IMR-90 (cell line): ENCODE data around the gene RASSF6. TPM values are rescaled to one million over a fixed set of nuclear protein-coding genes. Genes with fewer than 3 reads are reported as not detected.

ENCODE experiments used
- ATAC-seq: fragments of 200-7000 bp; cut with Tn5 transposase; 2 replicates; pipeline ENCODE4 v1.9.1; 2020; ENCODE audit warnings: low read depth, mild to moderate bottlenecking, moderate library complexity
- BruUV-seq: library from RNA; stranded (reverse); fragments of 400-500 nt; replicated peaks from 2 replicates; lab custom pipeline; 2021; lab: Mats Ljungman, UMichigan
- CTCF ChIA-PET: fragments of 300-600 bp; formaldehyde crosslinking; extraction: SDS; loops from one replicate; lab custom pipeline; 2021; ENCODE audit warnings: antibody characterized with exemption; lab: Yijun Ruan, JAX
- POLR2A ChIA-PET: fragments of 300-600 bp; sonication (Branson Sonifier 250); formaldehyde crosslinking; loops from one replicate; lab custom pipeline; 2022; ENCODE audit warnings: antibody characterized with exemption; ENCODE audit not compliant: unreplicated experiment; lab: Charles Lee
- DNase-seq: peaks from one replicate; pipeline ENCODE4 v3.0.0; 2013
- H2AFZ ChIP-seq: replicated peaks from 2 replicates; pipeline ENCODE3; 2013; ENCODE audit warnings: low read length, mild to moderate bottlenecking; ENCODE audit not compliant: poor library complexity
- H2AK5ac ChIP-seq: 2 replicates; pipeline ENCODE4 v1.6.1; 2013; ENCODE audit warnings: low read depth, low read length, inconsistent platforms
- H2AK9ac ChIP-seq: replicated peaks from 2 replicates; pipeline ENCODE3; 2013; ENCODE audit warnings: mild to moderate bottlenecking, low read depth, low read length, moderate library complexity; ENCODE audit not compliant: poor library complexity
- H2BK120ac ChIP-seq: 2 replicates; pipeline ENCODE4 v1.6.1; 2013; ENCODE audit warnings: low read depth, low read length, inconsistent platforms
- H2BK15ac ChIP-seq: 3 replicates; pipeline ENCODE4 v1.6.1; 2013; ENCODE audit warnings: low read depth, low read length, inconsistent platforms
- H2BK20ac ChIP-seq: 2 replicates; pipeline ENCODE4 v1.6.1; 2013; ENCODE audit warnings: low read depth, mild to moderate bottlenecking, inconsistent platforms, low read length, moderate library complexity
- H2BK5ac ChIP-seq: 2 replicates; pipeline ENCODE4 v1.6.1; 2013; ENCODE audit warnings: mild to moderate bottlenecking, low read depth, low read length, inconsistent platforms; ENCODE audit not compliant: poor library complexity, severe bottlenecking
- H3K14ac ChIP-seq: replicated peaks from 2 replicates; pipeline ENCODE4 v1.6.1; 2013; ENCODE audit warnings: low read depth, low read length, inconsistent platforms
- H3K18ac ChIP-seq: 2 replicates; pipeline ENCODE4 v1.6.1; 2013; ENCODE audit warnings: low read depth, low read length, control low read depth
- H3K23ac ChIP-seq: 2 replicates; pipeline ENCODE4 v1.6.1; 2013; ENCODE audit warnings: low read depth, low read length, inconsistent platforms
- H3K27ac ChIP-seq: 2 replicates; pipeline ENCODE4 v1.5.1; 2013; ENCODE audit warnings: mild to moderate bottlenecking, control low read depth, low read length; ENCODE audit not compliant: insufficient read depth
- H3K27me3 ChIP-seq: 2 replicates; pipeline ENCODE4 v1.6.1; 2013; ENCODE audit warnings: low read length; ENCODE audit not compliant: control insufficient read depth, insufficient read depth
- H3K36me3 ChIP-seq: 2 replicates; pipeline ENCODE4 v1.6.1; 2013; ENCODE audit warnings: low read length, mixed read lengths; ENCODE audit not compliant: control insufficient read depth, insufficient read depth
- H3K4ac ChIP-seq: 2 replicates; pipeline ENCODE4 v1.6.1; 2013; ENCODE audit warnings: low read depth, low read length, inconsistent platforms
- H3K4me1 ChIP-seq: 2 replicates; pipeline ENCODE4 v1.6.1; 2013; ENCODE audit warnings: low read length, mixed read lengths; ENCODE audit not compliant: control insufficient read depth, insufficient read depth
- H3K4me2 ChIP-seq: 2 replicates; pipeline ENCODE4 v1.6.1; 2013; ENCODE audit warnings: low read depth, mild to moderate bottlenecking, control low read depth, low read length, moderate library complexity
- H3K4me3 ChIP-seq: 2 replicates; pipeline ENCODE4 v1.5.1; 2013; ENCODE audit warnings: low read depth, mild to moderate bottlenecking, control low read depth, low read length, moderate library complexity; ENCODE audit not compliant: insufficient read depth
- H3K56ac ChIP-seq: 2 replicates; pipeline ENCODE4 v1.6.1; 2013; ENCODE audit warnings: low read length, inconsistent platforms; ENCODE audit not compliant: insufficient read depth; ENCODE audit errors: extremely low read depth
- H3K79me1 ChIP-seq, 2 experiments: 2 replicates each; pipeline ENCODE4 v1.6.1; 2013; ENCODE audit warnings: low read length in 2 of 2, inconsistent platforms in 1 of 2, low read depth in 1 of 2
- H3K9ac ChIP-seq: 2 replicates; pipeline ENCODE4 v1.6.1; 2013; ENCODE audit warnings: low read depth, low read length, control low read depth
- H3K9me1 ChIP-seq: 2 replicates; pipeline ENCODE4 v1.6.1; 2013; ENCODE audit warnings: low read length, inconsistent platforms; ENCODE audit not compliant: insufficient read depth
- H3K9me3 ChIP-seq: 2 replicates; pipeline ENCODE4 v1.6.1; 2013; ENCODE audit warnings: low read length; ENCODE audit not compliant: control insufficient read depth, insufficient read depth
- H4K20me1 ChIP-seq: 2 replicates; pipeline ENCODE4 v1.6.1; 2013; ENCODE audit warnings: low read length, inconsistent platforms; ENCODE audit not compliant: insufficient read depth
- H4K5ac ChIP-seq: 2 replicates; pipeline ENCODE4 v1.6.1; 2013; ENCODE audit warnings: mild to moderate bottlenecking, low read depth, low read length, control low read depth
- H4K8ac ChIP-seq, 2 experiments: 2 replicates each; pipeline ENCODE4 v1.6.1; 2013; ENCODE audit warnings: low read depth in 2 of 2, low read length in 2 of 2, control low read depth in 1 of 2, inconsistent platforms in 1 of 2
- H4K91ac ChIP-seq: 2 replicates; pipeline ENCODE4 v1.6.1; 2013; ENCODE audit warnings: low read depth, low read length, inconsistent platforms; ENCODE audit not compliant: insufficient read depth
- BHLHE40 ChIP-seq: fragments of 150-350 bp; IDR thresholded peaks from 2 replicates; pipeline ENCODE4 v1.6.1; 2016; ENCODE audit warnings: mild to moderate bottlenecking, low read depth, low read length
- CEBPB ChIP-seq: IDR thresholded peaks from 2 replicates; pipeline ENCODE4 v1.6.1; 2012; ENCODE audit warnings: low read depth, low read length, improper control_type of control experiment
- CHD1 ChIP-seq: IDR thresholded peaks from 2 replicates; pipeline ENCODE4 v1.6.1; 2012; ENCODE audit warnings: low read depth, low read length, improper control_type of control experiment
- FOS ChIP-seq: fragments of 150-350 bp; IDR thresholded peaks from 2 replicates; pipeline ENCODE4 v1.6.1; 2016; ENCODE audit warnings: low read depth, low read length
- MAFK ChIP-seq: IDR thresholded peaks from 2 replicates; pipeline ENCODE4 v1.6.1; 2012; ENCODE audit warnings: low read depth, low read length, improper control_type of control experiment
- MAZ ChIP-seq: IDR thresholded peaks from 2 replicates; pipeline ENCODE4 v1.6.1; 2012; ENCODE audit warnings: low read depth, mild to moderate bottlenecking, low read length, improper control_type of control experiment, moderate library complexity, borderline replicate concordance
- MXI1 ChIP-seq: IDR thresholded peaks from 2 replicates; pipeline ENCODE4 v1.6.1; 2012; ENCODE audit warnings: low read depth, mild to moderate bottlenecking, low read length, moderate library complexity, borderline replicate concordance
- NFE2L2 ChIP-seq: fragments of 150-350 bp; IDR thresholded peaks from 2 replicates; pipeline ENCODE4 v1.6.1; 2016; ENCODE audit warnings: low read depth, mild to moderate bottlenecking, low read length
- POLR2A ChIP-seq: IDR thresholded peaks from 2 replicates; pipeline ENCODE4 v1.6.1; 2012; ENCODE audit warnings: mild to moderate bottlenecking, low read depth, low read length
- RAD21 ChIP-seq: IDR thresholded peaks from 2 replicates; pipeline ENCODE4 v1.6.1; 2012; ENCODE audit warnings: low read length, improper control_type of control experiment
- RCOR1 ChIP-seq: IDR thresholded peaks from 2 replicates; pipeline ENCODE4 v1.6.1; 2012; ENCODE audit warnings: mild to moderate bottlenecking, low read length, improper control_type of control experiment; ENCODE audit not compliant: insufficient replicate concordance
- RFX5 ChIP-seq: IDR thresholded peaks from 2 replicates; pipeline ENCODE4 v1.8.0; 2012; ENCODE audit warnings: low read depth, mild to moderate bottlenecking, low read length, moderate library complexity
- SMC3 ChIP-seq: fragments of 150-350 bp; IDR thresholded peaks from 2 replicates; pipeline ENCODE4 v1.6.1; 2016; ENCODE audit warnings: low read depth, mild to moderate bottlenecking, antibody characterized with exemption, low read length, moderate library complexity
- WGBS, 2 experiments: methylation state at CpG; one replicate each; pipeline versions ENCODE4 v1.1.5 to v1.1.7; 2013; ENCODE audit warnings: missing lambda C conversion rate in 2 of 2; ENCODE audit not compliant: insufficient read length in 1 of 2; ENCODE audit errors: extremely low coverage in 2 of 2; 5-methylcytosine and 5-hydroxymethylcytosine counted together
- dilution Hi-C: fragments of 300-500 bp; cut with HindIII; formaldehyde crosslinking; loops from one replicate; pipeline ENCODE4 v1.14.3; 2018; ENCODE audit warnings: low sequenced_read_pairs; ENCODE audit not compliant: unreplicated experiment
- in situ Hi-C: fragments of 300-500 bp; cut with MboI; formaldehyde crosslinking; loops from 3 replicates; pipeline ENCODE4 v1.14.3; 2019; ENCODE audit warnings: low sequenced_read_pairs, inconsistent platforms, mixed read lengths
- intact Hi-C: fragments of 100-400 bp; cut with micrococcal nuclease; formaldehyde crosslinking; loops from 2 replicates; pipeline ENCODE4 v1.10.0; 2022
- polyA plus RNA-seq, 3 experiments: library from polyadenylated mRNA; depleted of rRNA; stranded (reverse); fragments of >200 nt; gene quantifications; 2 replicates each; pipeline ENCODE4 v1.2.3, GENCODE V29; 2012; ENCODE audit warnings: low replicate concordance in 1 of 3
- total RNA-seq: library from RNA; depleted of rRNA; stranded (reverse); fragments of >200 nt; gene quantifications from 2 replicates; pipeline ENCODE4 v1.2.3, GENCODE V29; 2012
- TF ChIP-seq, protein P1 (sequence below): fragments of 150-350 bp; IDR thresholded peaks from 2 replicates; pipeline ENCODE4 v1.6.1; 2017; ENCODE audit warnings: mild to moderate bottlenecking, antibody characterized with exemption, low read length, low read depth
- TF ChIP-seq, protein P2 (sequence below): fragments of 150-350 bp; IDR thresholded peaks from 2 replicates; pipeline ENCODE4 v1.6.1; 2016; ENCODE audit warnings: low read depth, mild to moderate bottlenecking, low read length, moderate library complexity, borderline replicate concordance
- TF ChIP-seq, protein P3 (sequence below): conservative IDR thresholded peaks from 2 replicates; pipeline ENCODE4 v1.5.1; 2012; ENCODE audit warnings: mild to moderate bottlenecking, low read depth, low read length, improper control_type of control experiment

Gene RASSF6
- total and polyA plus RNA-seq, 2 of the 4 experiments (the other 2 are of a cell fraction), result not detected

DNA sequence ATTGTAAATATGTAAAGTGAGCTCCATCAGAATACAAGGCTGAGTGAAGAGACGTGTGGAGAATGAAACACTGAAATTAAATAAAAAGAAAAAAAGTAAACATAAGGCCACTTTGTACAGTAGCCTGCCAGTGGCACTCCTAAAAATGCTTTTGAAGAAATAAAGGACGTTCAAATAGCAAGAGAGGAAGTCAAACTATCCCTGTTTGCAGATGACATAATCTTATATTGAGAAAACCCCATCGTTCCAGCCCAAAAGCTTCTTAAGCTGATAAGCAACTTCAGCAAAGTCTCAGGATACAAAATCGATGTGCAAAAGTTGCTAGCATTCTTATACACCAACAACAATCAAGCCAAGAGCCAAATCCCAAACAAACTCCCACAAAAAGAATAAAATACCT, 24.2 kb downstream of the RASSF6 start:
- ChIA-PET POLR2A (no interaction called here), CTCF (no interaction called here)
- TF ChIP-seq RFX5, result no peak
- no peak for TF ChIP-seq MAZ
- TF ChIP-seq MAFK, result no peak
- TF ChIP-seq, protein P1, sequence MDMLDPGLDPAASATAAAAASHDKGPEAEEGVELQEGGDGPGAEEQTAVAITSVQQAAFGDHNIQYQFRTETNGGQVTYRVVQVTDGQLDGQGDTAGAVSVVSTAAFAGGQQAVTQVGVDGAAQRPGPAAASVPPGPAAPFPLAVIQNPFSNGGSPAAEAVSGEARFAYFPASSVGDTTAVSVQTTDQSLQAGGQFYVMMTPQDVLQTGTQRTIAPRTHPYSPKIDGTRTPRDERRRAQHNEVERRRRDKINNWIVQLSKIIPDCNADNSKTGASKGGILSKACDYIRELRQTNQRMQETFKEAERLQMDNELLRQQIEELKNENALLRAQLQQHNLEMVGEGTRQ, result no peak
- TF ChIP-seq, protein P2, sequence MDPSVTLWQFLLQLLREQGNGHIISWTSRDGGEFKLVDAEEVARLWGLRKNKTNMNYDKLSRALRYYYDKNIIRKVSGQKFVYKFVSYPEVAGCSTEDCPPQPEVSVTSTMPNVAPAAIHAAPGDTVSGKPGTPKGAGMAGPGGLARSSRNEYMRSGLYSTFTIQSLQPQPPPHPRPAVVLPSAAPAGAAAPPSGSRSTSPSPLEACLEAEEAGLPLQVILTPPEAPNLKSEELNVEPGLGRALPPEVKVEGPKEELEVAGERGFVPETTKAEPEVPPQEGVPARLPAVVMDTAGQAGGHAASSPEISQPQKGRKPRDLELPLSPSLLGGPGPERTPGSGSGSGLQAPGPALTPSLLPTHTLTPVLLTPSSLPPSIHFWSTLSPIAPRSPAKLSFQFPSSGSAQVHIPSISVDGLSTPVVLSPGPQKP, result no peak
- TF ChIP-seq RAD21, result no peak
- TF ChIP-seq RCOR1, result no peak
- no peak for TF ChIP-seq FOS
- TF ChIP-seq NFE2L2, result no peak
- TF ChIP-seq POLR2A, result no peak
- TF ChIP-seq BHLHE40, result no peak
- no peak for TF ChIP-seq SMC3
- TF ChIP-seq CHD1, result no peak
- TF ChIP-seq CEBPB, result no peak
- TF ChIP-seq, protein P3, sequence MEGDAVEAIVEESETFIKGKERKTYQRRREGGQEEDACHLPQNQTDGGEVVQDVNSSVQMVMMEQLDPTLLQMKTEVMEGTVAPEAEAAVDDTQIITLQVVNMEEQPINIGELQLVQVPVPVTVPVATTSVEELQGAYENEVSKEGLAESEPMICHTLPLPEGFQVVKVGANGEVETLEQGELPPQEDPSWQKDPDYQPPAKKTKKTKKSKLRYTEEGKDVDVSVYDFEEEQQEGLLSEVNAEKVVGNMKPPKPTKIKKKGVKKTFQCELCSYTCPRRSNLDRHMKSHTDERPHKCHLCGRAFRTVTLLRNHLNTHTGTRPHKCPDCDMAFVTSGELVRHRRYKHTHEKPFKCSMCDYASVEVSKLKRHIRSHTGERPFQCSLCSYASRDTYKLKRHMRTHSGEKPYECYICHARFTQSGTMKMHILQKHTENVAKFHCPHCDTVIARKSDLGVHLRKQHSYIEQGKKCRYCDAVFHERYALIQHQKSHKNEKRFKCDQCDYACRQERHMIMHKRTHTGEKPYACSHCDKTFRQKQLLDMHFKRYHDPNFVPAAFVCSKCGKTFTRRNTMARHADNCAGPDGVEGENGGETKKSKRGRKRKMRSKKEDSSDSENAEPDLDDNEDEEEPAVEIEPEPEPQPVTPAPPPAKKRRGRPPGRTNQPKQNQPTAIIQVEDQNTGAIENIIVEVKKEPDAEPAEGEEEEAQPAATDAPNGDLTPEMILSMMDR, result no peak
- no peak for TF ChIP-seq MXI1
- no peak overlapping the region for H4K91ac ChIP-seq
- no peak overlapping the region for H3K9ac ChIP-seq
- H3K4me1 ChIP-seq, result peaks cover 5% of the 10 kb centered on the region
- H2AFZ ChIP-seq, result no peak overlapping the region
- dilution Hi-C loops (no loop called here), intact Hi-C loops (no loop called here), in situ Hi-C loops (loop anchor here (10.0 kb wide), 2 partner anchors 329 to 539 kb away; no protein-coding TSS in a partner anchor)
- H3K79me1 ChIP-seq, result no peaks in the 10 kb centered on the region
- no peak overlapping the region for H3K56ac ChIP-seq
- no TSS peak for BruUV-seq
- H3K4ac ChIP-seq, result no peak overlapping the region
- no peaks in the 10 kb centered on the region for H3K27me3 ChIP-seq
- H2AK9ac ChIP-seq, result no peak overlapping the region
- no peaks in the 10 kb centered on the region for H3K9me3 ChIP-seq
- no peak overlapping the region for H3K4me2 ChIP-seq
- H3K9me1 ChIP-seq, result no peaks in the 10 kb centered on the region
- H3K18ac ChIP-seq, result no peak overlapping the region
- no peak for DNase-seq
- no peak overlapping the region for H4K5ac ChIP-seq
- no peak overlapping the region for H2AK5ac ChIP-seq
- no peaks in the 10 kb centered on the region for H3K36me3 ChIP-seq
- H4K20me1 ChIP-seq, result no peaks in the 10 kb centered on the region
- H2BK5ac ChIP-seq, result no peak overlapping the region
- no peak overlapping the region for H4K8ac ChIP-seq
- H2BK120ac ChIP-seq, result no peak overlapping the region
- no peak overlapping the region for H3K27ac ChIP-seq
- no peak overlapping the region for H3K14ac ChIP-seq
- H3K23ac ChIP-seq, result no peak overlapping the region
- H2BK15ac ChIP-seq, result no peak overlapping the region
- H3K4me3 ChIP-seq, result no peak overlapping the region
- no peak overlapping the region for H2BK20ac ChIP-seq
- 40% methylated on average over 1 of the region's 4 CpGs; no CpG with 5 or more reads in 1 of the 2 experiments for WGBS, 2 experiments
- no peak for ATAC-seq
